Right lobe of liver (tissue), 4 donors: ENCODE data around the gene SSX4.
"Not testable (repeated sequence)": the region's sequence is repeated elsewhere in the genome, so short reads cannot be mapped to it uniquely, and the experiment has no call there.

Experiments used
- POLR2A ChIP-seq: fragments of 450-650 bp; IDR thresholded peaks from one replicate; pipeline ENCODE4 v1.6.1; 2017; ENCODE audit warnings: antibody characterized with exemption, mild to moderate bottlenecking
- TF ChIP-seq, protein P1 (sequence below), 4 donors: fragments of 200-600 bp in 3 of 4; fragments of 450-650 bp in 1 of 4; IDR thresholded peaks; one replicate each; pipeline versions ENCODE4 v1.5.1 to v1.8.0; 2016 to 2022; ENCODE audit warnings: antibody characterized with exemption in 4 of 4, mild to moderate bottlenecking in 2 of 4
- donor health status: DM: no; HTN: no; CAD: no.
- donor health status: DM: no; HTN: no; CAD: no.
- donor health status: DM: no; HTN: yes; CAD: no.

GRCh38 chrX:48356315-48357094 lies 26.8 kb upstream of the SSX4 start, which contains the start of gene SSX3:
- TF ChIP-seq POLR2A, result not testable (repeated sequence)
- TF ChIP-seq, protein P1, sequence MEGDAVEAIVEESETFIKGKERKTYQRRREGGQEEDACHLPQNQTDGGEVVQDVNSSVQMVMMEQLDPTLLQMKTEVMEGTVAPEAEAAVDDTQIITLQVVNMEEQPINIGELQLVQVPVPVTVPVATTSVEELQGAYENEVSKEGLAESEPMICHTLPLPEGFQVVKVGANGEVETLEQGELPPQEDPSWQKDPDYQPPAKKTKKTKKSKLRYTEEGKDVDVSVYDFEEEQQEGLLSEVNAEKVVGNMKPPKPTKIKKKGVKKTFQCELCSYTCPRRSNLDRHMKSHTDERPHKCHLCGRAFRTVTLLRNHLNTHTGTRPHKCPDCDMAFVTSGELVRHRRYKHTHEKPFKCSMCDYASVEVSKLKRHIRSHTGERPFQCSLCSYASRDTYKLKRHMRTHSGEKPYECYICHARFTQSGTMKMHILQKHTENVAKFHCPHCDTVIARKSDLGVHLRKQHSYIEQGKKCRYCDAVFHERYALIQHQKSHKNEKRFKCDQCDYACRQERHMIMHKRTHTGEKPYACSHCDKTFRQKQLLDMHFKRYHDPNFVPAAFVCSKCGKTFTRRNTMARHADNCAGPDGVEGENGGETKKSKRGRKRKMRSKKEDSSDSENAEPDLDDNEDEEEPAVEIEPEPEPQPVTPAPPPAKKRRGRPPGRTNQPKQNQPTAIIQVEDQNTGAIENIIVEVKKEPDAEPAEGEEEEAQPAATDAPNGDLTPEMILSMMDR (IDR thresholded peaks at IDR 0.05), result not testable (repeated sequence)
